Fibroblast of lung (primary cell): Measurements from ENCODE around the gene MCEMP1. TPM values are rescaled to one million over a fixed set of nuclear protein-coding genes. Genes with fewer than 3 reads are reported as not detected.

Experiments
- DNase-seq, 2 donors: peaks; one replicate each; pipeline versions ENCODE4 v3.0.0 to v3.0.0-alpha.2; 2010; ENCODE audit warnings: low read depth in 2 of 2
- H2AFZ ChIP-seq: 2 replicates; pipeline ENCODE4 v1.5.1; 2012; ENCODE audit warnings: low read length, control low read depth, inconsistent platforms
- H3K27ac ChIP-seq: 2 replicates; pipeline ENCODE4 v1.5.1; 2011; ENCODE audit warnings: low read length, control low read depth; ENCODE audit not compliant: insufficient read depth
- H3K27me3 ChIP-seq: 2 replicates; pipeline ENCODE4 v1.5.1; 2011; ENCODE audit warnings: mild to moderate bottlenecking, low read length; ENCODE audit not compliant: control insufficient read depth, insufficient read depth
- H3K36me3 ChIP-seq: 2 replicates; pipeline ENCODE4 v1.5.1; 2011; ENCODE audit warnings: low read length; ENCODE audit not compliant: control insufficient read depth, insufficient read depth
- H3K4me1 ChIP-seq: 2 replicates; pipeline ENCODE4 v1.5.1; 2011; ENCODE audit warnings: low read length; ENCODE audit not compliant: control insufficient read depth, insufficient read depth; ENCODE audit errors: extremely low read depth
- H3K4me2 ChIP-seq: 2 replicates; pipeline ENCODE4 v1.5.1; 2011; ENCODE audit warnings: low read length, control low read depth; ENCODE audit not compliant: insufficient read depth; ENCODE audit errors: extremely low read depth
- H3K4me3 ChIP-seq, 4 experiments: fragments of 200-600 bp in 1 of 4; sonication (generic) in 1 of 4; replicated peaks in 1 of 4; 2 replicates each; pipeline ENCODE4 v1.5.1; 2011 to 2016; ENCODE audit warnings: low read length in 4 of 4, low read depth in 3 of 4, mild to moderate bottlenecking in 3 of 4, control low read depth in 2 of 4, inconsistent platforms in 1 of 4, mixed read lengths in 1 of 4; ENCODE audit not compliant: insufficient read depth in 1 of 4; ENCODE audit errors: control extremely low read depth in 1 of 4
- H3K79me2 ChIP-seq: 2 replicates; pipeline ENCODE4 v1.5.1; 2012; ENCODE audit warnings: mild to moderate bottlenecking, low read length, inconsistent platforms; ENCODE audit not compliant: control insufficient read depth, insufficient read depth
- H3K9ac ChIP-seq: 2 replicates; pipeline ENCODE4 v1.5.1; 2011; ENCODE audit warnings: mild to moderate bottlenecking, low read length, control low read depth; ENCODE audit not compliant: insufficient read depth
- H3K9me3 ChIP-seq: 2 replicates; pipeline ENCODE4 v1.5.1; 2012; ENCODE audit warnings: low read depth, low read length; ENCODE audit not compliant: control insufficient read depth, insufficient read depth
- H4K20me1 ChIP-seq: 2 replicates; pipeline ENCODE4 v1.5.1; 2011; ENCODE audit warnings: low read length; ENCODE audit not compliant: control insufficient read depth, insufficient read depth; ENCODE audit errors: extremely low read depth
- CTCF ChIP-seq, 2 donors: IDR thresholded peaks in 1 of 2; conservative IDR thresholded peaks in 1 of 2; 1 replicate in 1 of 2; 2 replicates in 1 of 2; pipeline ENCODE4 v1.5.1; 2011 to 2012; ENCODE audit warnings: low read length in 2 of 2, control low read depth in 1 of 2, inconsistent platforms in 1 of 2, low read depth in 1 of 2, mild to moderate bottlenecking in 1 of 2
- EZH2 ChIP-seq: IDR thresholded peaks from 2 replicates; pipeline ENCODE4 v1.5.1; 2012; ENCODE audit warnings: low read length, control low read depth, mild to moderate bottlenecking; ENCODE audit errors: missing control alignments
- polyA plus RNA-seq, 2 donors: library from polyadenylated mRNA; depleted of rRNA in 1 of 2; stranded (reverse) in 1 of 2; unstranded in 1 of 2; fragments of >200 nt; gene quantifications; 2 replicates each; pipeline ENCODE4 v1.2.1, GENCODE V29; 2011 to 2012; ENCODE audit warnings: missing spikeins in 1 of 2
- total RNA-seq: library from RNA; depleted of rRNA; stranded (reverse); fragments of >200 nt; gene quantifications from 2 replicates; pipeline ENCODE4 v1.2.1, GENCODE V29; 2014

Gene MCEMP1
- total and polyA plus RNA-seq, 2 donors (not counting 1 experiment from before 2014, with no cell fraction given), result not detected

DNA sequence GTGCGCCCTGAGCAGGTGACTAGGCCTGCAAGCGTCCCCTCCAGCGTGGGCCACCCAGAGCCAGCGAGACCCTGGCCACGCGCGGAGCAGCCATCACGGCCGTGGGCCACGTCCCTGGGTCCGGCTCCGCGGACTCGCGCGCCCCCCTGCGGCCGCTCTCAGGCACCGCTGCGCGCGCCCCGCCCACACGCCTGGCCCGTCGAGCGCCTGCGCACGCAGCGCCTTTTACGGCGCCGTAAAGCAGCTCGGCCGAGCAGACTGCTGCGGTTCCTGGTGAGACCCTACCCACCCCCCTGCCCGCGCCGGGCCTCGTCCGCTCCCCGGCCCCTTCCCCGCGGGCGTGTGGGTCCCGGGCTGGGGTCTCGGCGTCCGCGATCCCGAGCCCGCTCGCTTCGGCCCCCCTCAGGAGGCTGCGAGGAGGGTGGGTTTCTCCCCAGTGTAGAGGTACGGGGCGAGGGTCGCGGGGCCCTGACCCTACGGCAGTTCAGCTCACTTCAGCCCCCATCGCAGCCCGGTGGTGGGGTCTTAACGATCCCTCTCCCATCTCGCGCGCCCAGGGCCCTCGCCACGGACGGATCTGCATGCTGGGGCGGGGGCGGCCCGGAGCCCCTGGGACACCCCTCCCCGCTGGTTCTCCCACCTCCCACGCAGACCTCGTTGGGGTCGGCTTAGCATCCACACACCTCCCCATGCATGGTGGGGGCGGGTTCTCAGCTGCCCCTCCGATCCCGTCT lies 3.9 kb downstream of the MCEMP1 start, which contains the start of gene TRAPPC5:
Gene TRAPPC5, plus strand, starts transcription at position 228 of the 734 bp plus-strand sequence. CDS start 1,421 bp downstream, outside the sequence.
- peak within 1 kb of the TSS; percentile 100 for H3K4me2 ChIP-seq
- peak; percentile 71 to 78 for DNase-seq
- H3K9ac ChIP-seq, result peak within 1 kb of the TSS; percentile 84
- no peak for TF ChIP-seq EZH2
- TF ChIP-seq CTCF (conservative IDR thresholded peaks at IDR 0.05 in 1 of 2, IDR thresholded peaks at IDR 0.05 in 1 of 2; ENCODE audit: low read depth in 1 of 2, low read length in 2 of 2), result peak; percentile 40 to 76
- peaks cover 4% of the 10 kb centered on the region for H3K36me3 ChIP-seq
- H2AFZ ChIP-seq, result peak within 1 kb of the TSS; percentile 62
- no peaks in the 10 kb centered on the region for H3K4me1 ChIP-seq
- no peaks in the 10 kb centered on the region for H4K20me1 ChIP-seq
- peaks cover 7% of the 10 kb centered on the region for H3K79me2 ChIP-seq
- no peaks in the 10 kb centered on the region for H3K9me3 ChIP-seq
- peak within 1 kb of the TSS; percentile 71 for H3K27ac ChIP-seq
- peak within 1 kb of the TSS; percentile 76 to 98 (median 90) for H3K4me3 ChIP-seq
- H3K27me3 ChIP-seq, result peaks cover 2% of the 10 kb centered on the region

DNA sequence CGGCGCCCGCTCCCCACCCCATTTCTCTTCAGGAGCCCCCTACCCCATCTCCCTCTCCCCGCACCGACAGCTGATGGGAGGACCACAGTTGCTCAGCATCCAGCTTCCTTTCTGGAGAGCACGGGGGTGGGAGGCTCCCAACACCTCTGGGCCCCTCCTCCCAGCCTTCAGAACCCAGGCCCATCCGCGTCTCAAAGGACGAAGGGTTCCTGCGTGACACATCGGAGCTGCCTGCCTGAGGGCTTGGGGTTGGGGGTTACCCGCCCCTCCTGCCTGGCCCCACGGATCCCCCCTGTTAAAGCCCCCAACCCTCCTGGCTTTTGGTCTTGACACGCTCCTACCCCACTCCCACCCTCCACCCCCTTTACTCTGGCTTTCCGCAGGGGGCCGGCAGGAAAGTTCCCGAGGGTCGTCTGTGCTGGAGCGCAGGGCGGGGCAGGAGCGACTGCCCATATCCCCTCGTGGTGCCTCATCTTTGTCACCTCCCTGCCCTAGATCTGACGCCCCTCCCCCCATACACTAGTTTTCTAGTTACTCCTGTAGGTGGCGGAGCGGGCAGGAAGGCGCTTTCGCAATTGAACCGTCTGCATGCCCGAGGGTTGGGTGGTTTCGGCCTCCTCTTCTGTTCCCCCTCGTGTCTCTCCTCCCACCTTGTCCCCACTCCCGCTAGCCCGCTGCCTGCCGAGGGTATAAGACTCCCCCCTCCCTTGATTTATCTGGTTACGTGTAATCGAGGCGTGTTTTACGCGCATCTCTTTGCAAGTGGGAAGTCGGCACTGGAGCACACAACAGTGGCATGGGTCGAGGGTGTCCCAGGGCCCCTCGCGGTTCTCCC lies 4.7 kb downstream of the MCEMP1 start:
- Histone ChIP-seq H3K9ac (peak overlapping the region; percentile 84), H4K20me1 (no peaks in the 10 kb centered on the region), H3K27me3 (peaks cover 2% of the 10 kb centered on the region), H2AFZ (peak overlapping the region; percentile 59), H3K4me1 (no peaks in the 10 kb centered on the region), H3K9me3 (no peaks in the 10 kb centered on the region), H3K4me3 (peak overlapping the region; percentile 76 to 98 (median 90)), H3K4me2 (peak overlapping the region; percentile 100), H3K36me3 (peaks cover 4% of the 10 kb centered on the region), H3K27ac (peak overlapping the region; percentile 71), H3K79me2 (peaks cover 7% of the 10 kb centered on the region)
- TF ChIP-seq CTCF (conservative IDR thresholded peaks at IDR 0.05 in 1 of 2, IDR thresholded peaks at IDR 0.05 in 1 of 2; ENCODE audit: low read depth in 1 of 2, low read length in 2 of 2) (peak; percentile 66 to 69), EZH2 (no peak)
- peak; percentile 60 to 77 for DNase-seq

- DNase-seq, result no peak
- peaks cover 4% of the 10 kb centered on the region for H3K36me3 ChIP-seq
- H3K4me3 ChIP-seq, result peak overlapping the region; percentile 76 to 98 (median 90)
- H3K4me2 ChIP-seq, result peak overlapping the region; percentile 100
- H3K27ac ChIP-seq, result no peak overlapping the region
- TF ChIP-seq CTCF (conservative IDR thresholded peaks at IDR 0.05 in 1 of 2, IDR thresholded peaks at IDR 0.05 in 1 of 2; ENCODE audit: low read depth in 1 of 2, low read length in 2 of 2), result no peak
- TF ChIP-seq EZH2, result no peak
- peaks cover 7% of the 10 kb centered on the region for H3K79me2 ChIP-seq
- H3K9me3 ChIP-seq, result no peaks in the 10 kb centered on the region
- H3K4me1 ChIP-seq, result no peaks in the 10 kb centered on the region
- no peak overlapping the region for H3K9ac ChIP-seq
- no peaks in the 10 kb centered on the region for H4K20me1 ChIP-seq
- H3K27me3 ChIP-seq, result peaks cover 2% of the 10 kb centered on the region
- no peak overlapping the region for H2AFZ ChIP-seq
Observed at GRCh38 chr19:7682175-7682855, 5.4 kb downstream of the MCEMP1 start.
